ENCODE results near the gene ZNF367.

DNA sequence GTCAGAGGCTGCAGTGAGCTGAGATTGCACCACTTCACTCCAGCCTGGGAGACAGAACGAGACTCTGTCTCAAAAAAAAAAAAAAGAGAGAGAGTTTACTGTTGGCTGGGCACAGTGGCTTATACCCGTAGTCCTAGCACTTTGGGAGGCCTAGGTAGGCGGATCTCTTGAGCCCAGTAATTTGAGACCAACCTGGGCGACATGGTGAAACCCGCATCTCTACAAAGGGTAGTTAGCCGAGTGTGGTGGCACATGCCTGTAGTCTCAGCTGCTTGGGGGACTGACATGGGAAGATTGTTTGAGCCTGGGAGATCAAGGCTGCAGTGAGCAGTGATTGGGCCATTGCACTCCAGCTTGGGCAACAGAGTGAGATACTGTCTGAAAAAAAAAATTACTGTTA, 44.4 kb upstream of the ZNF367 start:
- TF ChIP-seq, protein P1, sequence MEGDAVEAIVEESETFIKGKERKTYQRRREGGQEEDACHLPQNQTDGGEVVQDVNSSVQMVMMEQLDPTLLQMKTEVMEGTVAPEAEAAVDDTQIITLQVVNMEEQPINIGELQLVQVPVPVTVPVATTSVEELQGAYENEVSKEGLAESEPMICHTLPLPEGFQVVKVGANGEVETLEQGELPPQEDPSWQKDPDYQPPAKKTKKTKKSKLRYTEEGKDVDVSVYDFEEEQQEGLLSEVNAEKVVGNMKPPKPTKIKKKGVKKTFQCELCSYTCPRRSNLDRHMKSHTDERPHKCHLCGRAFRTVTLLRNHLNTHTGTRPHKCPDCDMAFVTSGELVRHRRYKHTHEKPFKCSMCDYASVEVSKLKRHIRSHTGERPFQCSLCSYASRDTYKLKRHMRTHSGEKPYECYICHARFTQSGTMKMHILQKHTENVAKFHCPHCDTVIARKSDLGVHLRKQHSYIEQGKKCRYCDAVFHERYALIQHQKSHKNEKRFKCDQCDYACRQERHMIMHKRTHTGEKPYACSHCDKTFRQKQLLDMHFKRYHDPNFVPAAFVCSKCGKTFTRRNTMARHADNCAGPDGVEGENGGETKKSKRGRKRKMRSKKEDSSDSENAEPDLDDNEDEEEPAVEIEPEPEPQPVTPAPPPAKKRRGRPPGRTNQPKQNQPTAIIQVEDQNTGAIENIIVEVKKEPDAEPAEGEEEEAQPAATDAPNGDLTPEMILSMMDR (conservative IDR thresholded peaks at IDR 0.05; ENCODE audit: low read depth in 2 of 2): no peak
- TF ChIP-seq EZH2phosphoT487 (IDR thresholded peaks at IDR 0.05; ENCODE audit: unreplicated experiment) (no peak), EZH2 (IDR thresholded peaks at IDR 0.05; ENCODE audit: low read depth, unreplicated experiment) (no peak), POLR2AphosphoS5 (IDR thresholded peaks at IDR 0.05; ENCODE audit: low read depth) (no peak), ZNF462 (CRISPR knock-in tag; IDR thresholded peaks at IDR 0.05) (no peak)
